ENCODE measurements around the gene NMD3.

NMD3 gene

DNA sequence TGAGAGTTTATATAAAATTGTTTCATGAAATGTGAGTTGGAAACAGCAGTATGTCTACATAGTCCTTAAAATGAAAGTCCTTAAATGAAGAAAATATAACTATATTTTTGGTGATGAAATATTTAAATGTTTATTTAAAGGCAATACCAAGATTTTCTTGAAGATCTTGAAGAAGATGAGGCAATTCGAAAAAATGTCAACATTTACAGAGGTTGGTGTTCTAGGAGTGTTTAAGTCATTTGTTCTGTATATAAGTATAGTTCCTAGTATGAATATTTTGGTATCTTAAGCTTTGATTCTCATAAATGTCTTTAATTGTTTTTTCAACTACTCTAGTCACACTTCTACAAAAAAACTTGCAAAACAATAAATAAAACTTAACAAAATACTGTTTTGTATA is 29.0 kb downstream of the NMD3 start:
- TF ChIP-seq, protein P1, sequence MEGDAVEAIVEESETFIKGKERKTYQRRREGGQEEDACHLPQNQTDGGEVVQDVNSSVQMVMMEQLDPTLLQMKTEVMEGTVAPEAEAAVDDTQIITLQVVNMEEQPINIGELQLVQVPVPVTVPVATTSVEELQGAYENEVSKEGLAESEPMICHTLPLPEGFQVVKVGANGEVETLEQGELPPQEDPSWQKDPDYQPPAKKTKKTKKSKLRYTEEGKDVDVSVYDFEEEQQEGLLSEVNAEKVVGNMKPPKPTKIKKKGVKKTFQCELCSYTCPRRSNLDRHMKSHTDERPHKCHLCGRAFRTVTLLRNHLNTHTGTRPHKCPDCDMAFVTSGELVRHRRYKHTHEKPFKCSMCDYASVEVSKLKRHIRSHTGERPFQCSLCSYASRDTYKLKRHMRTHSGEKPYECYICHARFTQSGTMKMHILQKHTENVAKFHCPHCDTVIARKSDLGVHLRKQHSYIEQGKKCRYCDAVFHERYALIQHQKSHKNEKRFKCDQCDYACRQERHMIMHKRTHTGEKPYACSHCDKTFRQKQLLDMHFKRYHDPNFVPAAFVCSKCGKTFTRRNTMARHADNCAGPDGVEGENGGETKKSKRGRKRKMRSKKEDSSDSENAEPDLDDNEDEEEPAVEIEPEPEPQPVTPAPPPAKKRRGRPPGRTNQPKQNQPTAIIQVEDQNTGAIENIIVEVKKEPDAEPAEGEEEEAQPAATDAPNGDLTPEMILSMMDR (IDR thresholded peaks at IDR 0.05; ENCODE audit: borderline replicate concordance, insufficient read depth, low read depth, low read length): no peak
- H3K4me3 ChIP-seq (ENCODE audit: low read depth, low read length): no peak overlapping the region

DNA sequence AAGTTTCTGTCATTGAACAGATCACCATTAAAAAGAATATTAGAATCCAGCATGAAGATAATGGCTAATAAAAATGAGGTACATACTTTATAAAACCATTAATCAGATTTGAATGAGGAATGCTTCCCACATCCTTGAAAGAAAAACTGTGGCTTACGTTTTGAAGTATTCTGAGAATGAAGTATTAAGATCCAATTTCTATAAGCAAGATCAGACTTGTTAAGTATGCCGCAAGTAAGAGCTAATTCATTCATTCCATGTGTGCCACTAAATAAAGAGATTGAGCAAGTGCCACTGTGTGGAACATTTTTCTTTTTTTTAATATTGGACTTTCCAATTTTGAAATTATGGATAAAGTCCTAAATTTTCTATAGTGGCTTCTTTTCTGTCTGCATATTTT is 30.6 kb downstream of the NMD3 start:
- TF ChIP-seq, protein P1 (IDR thresholded peaks at IDR 0.05; ENCODE audit: borderline replicate concordance, insufficient read depth, low read depth, low read length): no peak
- H3K4me3 ChIP-seq (ENCODE audit: low read depth, low read length): no peak overlapping the region

DNA sequence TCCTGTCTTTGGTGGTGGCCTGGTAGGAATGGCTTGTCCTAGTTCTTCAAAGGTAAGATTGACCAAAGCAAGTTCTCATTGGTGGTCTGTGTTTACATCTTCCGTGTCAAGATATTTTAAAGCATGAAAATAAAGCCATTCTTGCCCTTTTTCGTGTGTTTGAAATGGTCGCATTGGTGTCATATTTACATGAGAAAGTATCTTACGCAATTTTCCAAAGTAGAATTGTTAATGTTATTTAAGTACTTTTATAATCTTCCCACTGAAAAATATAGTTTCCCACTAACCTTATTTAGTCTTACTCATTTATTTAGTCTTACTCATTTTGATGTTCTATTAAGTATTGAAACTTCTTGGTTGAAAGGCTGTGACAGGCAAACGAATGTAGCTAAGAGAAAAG is 31.0 kb downstream of the NMD3 start:
- no peak overlapping the region for H3K4me3 ChIP-seq (ENCODE audit: low read depth, low read length)
- TF ChIP-seq, protein P1 (IDR thresholded peaks at IDR 0.05; ENCODE audit: borderline replicate concordance, insufficient read depth, low read depth, low read length): no peak

DNA sequence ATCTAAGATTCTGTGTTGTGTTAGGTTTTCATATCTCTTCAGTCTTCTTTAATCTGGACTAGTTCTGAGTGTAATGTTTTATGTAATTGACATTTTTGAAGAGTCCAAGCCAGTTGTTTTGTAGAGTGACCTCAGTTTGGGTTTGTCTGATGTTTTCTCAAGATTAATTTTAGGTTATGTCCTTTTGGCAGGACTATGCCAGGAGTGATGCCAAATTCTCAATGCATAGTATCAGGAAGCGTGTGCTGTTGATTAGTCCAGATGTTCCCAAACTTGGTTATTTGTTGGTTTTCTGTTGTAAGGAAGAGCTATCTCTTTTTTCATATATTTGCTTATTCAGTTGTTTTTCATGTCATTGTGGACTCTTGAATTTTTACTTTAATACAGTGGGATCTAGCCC is 32.6 kb downstream of the NMD3 start:
- H3K4me3 ChIP-seq (ENCODE audit: low read depth, low read length): no peak overlapping the region
- TF ChIP-seq, protein P1 (IDR thresholded peaks at IDR 0.05; ENCODE audit: borderline replicate concordance, insufficient read depth, low read depth, low read length): no peak

DNA sequence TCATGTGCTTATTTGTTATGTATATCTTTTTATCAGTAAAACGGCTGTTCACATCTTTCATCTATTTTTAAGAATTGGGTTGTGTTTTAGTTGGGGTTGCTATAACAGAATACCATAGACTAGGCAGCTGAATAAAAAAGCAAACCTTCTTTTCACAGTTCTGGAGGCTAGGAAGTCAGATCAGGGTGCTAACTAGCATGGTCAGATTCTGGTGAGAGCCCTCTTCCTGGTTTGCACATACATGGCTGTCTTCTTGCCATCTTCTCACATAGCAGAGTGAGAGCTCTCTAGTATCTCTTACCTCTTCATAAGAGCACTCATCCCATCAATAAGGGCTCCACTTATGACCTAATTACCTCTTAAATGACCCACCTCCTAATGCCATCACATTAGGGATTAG is 33.8 kb downstream of the NMD3 start:
- no peak overlapping the region for H3K4me3 ChIP-seq (ENCODE audit: low read depth, low read length)
- TF ChIP-seq, protein P1 (IDR thresholded peaks at IDR 0.05; ENCODE audit: borderline replicate concordance, insufficient read depth, low read depth, low read length): no peak

DNA sequence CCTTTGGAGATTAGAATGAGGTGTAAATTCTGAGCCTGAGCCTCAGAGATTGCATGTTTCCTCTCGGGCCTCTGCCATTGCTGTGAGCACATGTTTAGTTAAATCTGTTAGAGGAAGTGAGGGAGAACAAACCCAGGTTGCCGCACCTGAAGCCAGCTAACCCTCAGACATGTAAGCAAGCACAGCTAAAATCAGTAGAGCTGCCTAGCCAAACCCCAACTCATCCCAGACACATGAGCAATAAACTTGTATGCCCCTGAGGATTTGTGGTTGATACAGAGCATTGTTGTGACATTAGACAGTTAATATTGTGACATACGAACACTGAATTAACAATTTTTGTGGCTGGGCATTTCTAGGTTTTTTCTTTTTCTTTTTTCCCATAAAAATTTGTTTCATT is 41.9 kb downstream of the NMD3 start:
- no peak overlapping the region for H3K4me3 ChIP-seq (ENCODE audit: low read depth, low read length)
- TF ChIP-seq, protein P1 (IDR thresholded peaks at IDR 0.05; ENCODE audit: borderline replicate concordance, insufficient read depth, low read depth, low read length): no peak

DNA sequence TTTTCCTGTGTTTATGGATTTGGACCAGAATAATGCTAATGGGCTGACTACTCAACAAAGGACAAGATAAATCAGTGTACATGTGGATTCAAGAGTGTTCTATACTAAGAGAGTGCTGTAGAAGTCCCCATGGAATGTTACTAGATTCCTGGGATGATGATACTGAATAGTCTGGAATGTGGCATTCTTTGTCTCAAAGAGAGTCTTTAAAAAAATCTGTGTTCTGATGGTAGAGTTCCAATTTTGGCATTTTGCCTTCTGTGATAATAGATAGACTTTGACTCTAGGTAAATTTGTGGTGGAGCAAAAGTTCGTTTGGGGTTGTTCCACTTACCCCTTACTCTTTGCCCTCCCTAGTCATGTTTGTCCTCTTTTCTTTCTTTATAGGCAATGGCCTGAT is 43.7 kb downstream of the NMD3 start:
- TF ChIP-seq, protein P1 (IDR thresholded peaks at IDR 0.05; ENCODE audit: borderline replicate concordance, insufficient read depth, low read depth, low read length): no peak
- no peak overlapping the region for H3K4me3 ChIP-seq (ENCODE audit: low read depth, low read length)
